Measurements from ENCODE around the gene SLC35F4. TPM values are rescaled to one million over a fixed set of nuclear protein-coding genes. Genes with fewer than 3 reads are reported as not detected.

The SLC35F4 gene
- total RNA-seq, 4 donors from 2014 or later: not detected

DNA sequence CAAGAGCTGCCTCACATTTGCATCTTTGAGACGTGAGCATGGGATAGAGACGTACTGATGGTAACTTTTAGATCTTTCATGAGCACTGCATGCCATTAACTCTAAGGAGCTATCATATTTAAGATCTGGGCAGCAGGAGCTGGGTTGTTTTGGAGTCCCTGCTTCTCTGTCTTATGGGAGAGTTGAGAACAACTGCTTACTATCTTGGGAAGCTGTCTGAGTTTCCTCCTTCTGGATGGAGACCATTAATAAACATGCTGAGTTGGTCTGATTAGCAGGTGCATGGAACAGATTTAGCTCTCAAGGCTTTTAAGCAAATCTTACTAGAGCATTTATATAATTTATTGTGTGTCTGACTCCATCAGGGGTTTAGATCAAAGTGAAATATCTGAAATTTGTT is 252.9 kb downstream of the SLC35F4 start:
- Histone ChIP-seq H3K9me3 (no peaks in the 10 kb centered on the region), H3K27ac (no peak overlapping the region), H3K4me1 (no peaks in the 10 kb centered on the region), H3K36me3 (no peaks in the 10 kb centered on the region), H3K4me3 (no peak overlapping the region), H3K27me3 (no peaks in the 10 kb centered on the region)
- WGBS, 2 donors: 82 to 83% methylated on average over 2 of the region's 2 CpGs
- DNase-seq (ENCODE audit: low spot score in 2 of 2): no peak
- TF ChIP-seq, protein P1, sequence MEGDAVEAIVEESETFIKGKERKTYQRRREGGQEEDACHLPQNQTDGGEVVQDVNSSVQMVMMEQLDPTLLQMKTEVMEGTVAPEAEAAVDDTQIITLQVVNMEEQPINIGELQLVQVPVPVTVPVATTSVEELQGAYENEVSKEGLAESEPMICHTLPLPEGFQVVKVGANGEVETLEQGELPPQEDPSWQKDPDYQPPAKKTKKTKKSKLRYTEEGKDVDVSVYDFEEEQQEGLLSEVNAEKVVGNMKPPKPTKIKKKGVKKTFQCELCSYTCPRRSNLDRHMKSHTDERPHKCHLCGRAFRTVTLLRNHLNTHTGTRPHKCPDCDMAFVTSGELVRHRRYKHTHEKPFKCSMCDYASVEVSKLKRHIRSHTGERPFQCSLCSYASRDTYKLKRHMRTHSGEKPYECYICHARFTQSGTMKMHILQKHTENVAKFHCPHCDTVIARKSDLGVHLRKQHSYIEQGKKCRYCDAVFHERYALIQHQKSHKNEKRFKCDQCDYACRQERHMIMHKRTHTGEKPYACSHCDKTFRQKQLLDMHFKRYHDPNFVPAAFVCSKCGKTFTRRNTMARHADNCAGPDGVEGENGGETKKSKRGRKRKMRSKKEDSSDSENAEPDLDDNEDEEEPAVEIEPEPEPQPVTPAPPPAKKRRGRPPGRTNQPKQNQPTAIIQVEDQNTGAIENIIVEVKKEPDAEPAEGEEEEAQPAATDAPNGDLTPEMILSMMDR (IDR thresholded peaks at IDR 0.05): no peak
- no peak for TF ChIP-seq POLR2A (IDR thresholded peaks at IDR 0.05)
- no peak for TF ChIP-seq EP300 (IDR thresholded peaks at IDR 0.05)

DNA sequence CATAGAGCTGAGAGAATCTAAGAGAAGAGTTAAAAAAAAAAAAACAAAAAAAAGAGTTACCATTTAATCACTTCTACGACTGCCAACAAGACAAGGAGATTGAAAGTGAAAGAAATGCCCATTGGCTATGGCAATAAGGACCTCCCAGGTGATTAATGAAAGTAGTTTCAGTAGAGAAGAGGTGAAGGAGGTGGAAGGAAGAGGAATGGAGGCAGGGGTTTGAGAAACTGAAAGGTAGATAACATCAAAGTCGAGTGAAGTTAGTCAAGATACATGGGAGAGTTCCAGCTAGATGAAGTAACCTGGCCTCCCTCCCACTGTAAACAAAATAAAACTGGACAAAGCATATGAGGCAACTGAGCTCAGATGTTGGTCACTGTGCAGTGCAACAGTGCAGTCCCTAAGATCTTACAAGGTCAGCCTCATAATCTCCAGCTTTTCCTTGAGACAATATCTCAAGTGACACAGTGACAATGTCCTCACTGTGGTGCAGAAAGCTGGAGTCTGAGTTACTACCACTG is 254.3 kb downstream of the SLC35F4 start:
- H3K4me3 ChIP-seq: no peak overlapping the region
- no peaks in the 10 kb centered on the region for H3K9me3 ChIP-seq
- no peak for DNase-seq (ENCODE audit: low spot score in 2 of 2)
- H3K36me3 ChIP-seq: no peaks in the 10 kb centered on the region
- H3K4me1 ChIP-seq: no peaks in the 10 kb centered on the region
- 55 to 66% methylated on average over 2 of the region's 2 CpGs for WGBS, 2 donors
- TF ChIP-seq, protein P1 (IDR thresholded peaks at IDR 0.05): no peak
- TF ChIP-seq EP300 (IDR thresholded peaks at IDR 0.05): no peak
- no peak for TF ChIP-seq POLR2A (IDR thresholded peaks at IDR 0.05)
- H3K27me3 ChIP-seq: no peaks in the 10 kb centered on the region
- H3K27ac ChIP-seq: no peak overlapping the region

DNA sequence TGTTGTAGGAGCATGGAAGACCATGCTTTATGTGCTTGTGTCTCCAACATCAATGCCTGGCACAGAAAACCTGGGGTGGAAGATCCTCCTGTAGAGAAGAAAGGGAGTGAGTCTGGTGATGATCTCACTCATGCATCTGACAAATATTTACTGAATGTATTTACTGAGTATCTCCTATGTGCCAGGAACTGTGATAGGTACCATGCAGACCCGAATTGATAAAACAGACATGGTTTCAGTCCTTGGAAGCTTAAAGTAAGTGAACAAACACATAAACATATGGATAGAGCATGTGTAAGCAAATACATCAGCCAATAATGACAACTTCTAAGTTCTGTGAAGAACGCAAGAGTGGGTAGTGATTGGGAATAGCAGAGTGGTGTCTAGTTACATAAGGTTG is 255.3 kb downstream of the SLC35F4 start:
- no peaks in the 10 kb centered on the region for H3K27me3 ChIP-seq
- H3K27ac ChIP-seq: no peak overlapping the region
- no peaks in the 10 kb centered on the region for H3K9me3 ChIP-seq
- no peak for DNase-seq (ENCODE audit: low spot score in 2 of 2)
- TF ChIP-seq EP300 (IDR thresholded peaks at IDR 0.05): no peak
- no peaks in the 10 kb centered on the region for H3K36me3 ChIP-seq
- H3K4me3 ChIP-seq: no peak overlapping the region
- WGBS, 2 donors: 71 to 80% methylated on average over 2 of the region's 2 CpGs
- no peaks in the 10 kb centered on the region for H3K4me1 ChIP-seq

DNA sequence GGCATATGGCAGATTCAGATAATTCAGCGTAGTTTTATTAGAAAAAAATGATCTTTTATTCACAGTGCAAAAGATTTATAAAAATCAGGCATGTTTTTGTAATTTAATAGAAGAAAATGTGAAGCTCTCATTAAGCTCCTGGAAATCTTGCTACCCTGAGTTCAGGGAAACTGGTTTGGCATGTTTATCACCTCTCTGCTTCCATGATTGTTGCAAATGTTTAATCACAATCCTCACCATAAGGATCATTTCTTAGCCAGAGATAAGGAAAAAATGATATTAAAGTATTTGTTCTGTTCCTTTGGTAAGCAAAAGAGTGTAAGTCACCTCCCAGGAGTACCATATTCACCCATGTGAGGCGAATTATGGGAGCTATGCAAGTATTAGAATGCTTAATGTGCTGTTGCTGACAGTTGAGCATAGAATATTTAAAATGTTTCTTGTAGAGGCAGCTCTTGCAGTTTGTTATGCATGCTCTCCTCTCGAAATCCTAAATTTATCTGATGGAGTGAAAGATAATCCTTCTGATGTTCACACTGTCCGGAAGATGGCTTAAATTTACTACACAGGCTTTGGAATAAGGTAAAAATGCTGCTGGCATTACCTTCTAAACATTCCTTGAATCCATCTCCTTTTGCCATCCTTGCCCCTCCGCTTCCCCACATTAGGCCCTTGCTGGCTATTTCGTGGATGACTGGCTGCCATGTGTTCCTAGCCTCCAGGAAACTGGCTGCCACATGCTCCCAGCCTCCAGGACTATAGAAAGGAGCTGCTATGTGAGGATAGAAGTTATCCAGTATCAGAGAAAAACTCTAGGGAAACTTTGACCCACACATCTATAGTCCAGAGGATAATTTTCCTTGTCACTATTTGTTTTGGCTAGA is 256.5 kb downstream of the SLC35F4 start:
- 61 to 67% methylated on average over 6 of the region's 6 CpGs for WGBS, 2 donors
- H3K27me3 ChIP-seq: no peaks in the 10 kb centered on the region
- no peak overlapping the region for H3K27ac ChIP-seq
- DNase-seq (ENCODE audit: low spot score in 2 of 2): no peak
- no peaks in the 10 kb centered on the region for H3K9me3 ChIP-seq
- H3K36me3 ChIP-seq: no peaks in the 10 kb centered on the region
- no peak for TF ChIP-seq EP300 (IDR thresholded peaks at IDR 0.05)
- no peak for TF ChIP-seq POLR2A (IDR thresholded peaks at IDR 0.05)
- TF ChIP-seq, protein P1 (IDR thresholded peaks at IDR 0.05): no peak
- no peaks in the 10 kb centered on the region for H3K4me1 ChIP-seq
- no peak overlapping the region for H3K4me3 ChIP-seq

DNA sequence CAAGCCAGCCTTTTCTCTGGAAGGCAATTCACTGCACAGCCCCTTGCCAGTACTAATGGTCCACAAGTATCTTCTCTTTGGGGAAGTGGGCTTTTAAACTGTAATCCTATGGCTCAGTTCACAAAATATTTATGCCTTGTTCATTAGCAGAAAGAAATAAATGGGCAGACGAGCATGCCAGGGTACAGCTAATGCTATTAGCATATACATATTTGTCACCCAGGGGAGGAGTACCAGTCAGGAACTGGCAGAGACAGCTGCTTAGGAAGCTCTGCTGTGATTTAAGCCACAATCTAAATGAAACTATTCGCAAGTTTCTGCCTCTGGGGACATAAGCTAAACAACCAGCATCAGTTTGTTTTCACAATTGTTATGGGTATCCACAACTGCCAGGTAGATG is 258.8 kb downstream of the SLC35F4 start:
- Histone ChIP-seq H3K36me3 (no peaks in the 10 kb centered on the region), H3K9me3 (no peaks in the 10 kb centered on the region), H3K27me3 (no peaks in the 10 kb centered on the region), H3K4me3 (no peak overlapping the region), H3K27ac (no peak overlapping the region), H3K4me1 (no peaks in the 10 kb centered on the region)
- no peak for DNase-seq (ENCODE audit: low spot score in 2 of 2)
- TF ChIP-seq EP300 (IDR thresholded peaks at IDR 0.05) (no peak), POLR2A (IDR thresholded peaks at IDR 0.05) (no peak)
- TF ChIP-seq, protein P1 (IDR thresholded peaks at IDR 0.05): no peak
- 47 to 72% methylated on average over 2 of the region's 2 CpGs for WGBS, 2 donors
